ENCODE measurements around the gene PDPN.

Gene PDPN

GRCh38 chr1:13619909-13620308, 36.3 kb downstream of the PDPN start:
- no peak for DNase-seq

- DNase-seq, result no peak
Measured at GRCh38 chr1:13620825-13621224, 37.2 kb downstream of the PDPN start.

GRCh38 chr1:13622446-13622845, 38.8 kb downstream of the PDPN start:
- DNase-seq, result no peak

- DNase-seq, result peak; percentile 3
Measured at GRCh38 chr1:13623021-13623637, 39.5 kb downstream of the PDPN start.

GRCh38 chr1:13624526-13624925, 40.9 kb downstream of the PDPN start:
- DNase-seq, result no peak

- DNase-seq, result no peak
Measured at GRCh38 chr1:13627127-13627526, 43.5 kb downstream of the PDPN start.

- DNase-seq, result no peak
Measured at GRCh38 chr1:13628218-13628617, 44.6 kb downstream of the PDPN start.

- no peak for DNase-seq
Measured at GRCh38 chr1:13628711-13629110, 45.1 kb downstream of the PDPN start.

- DNase-seq, result no peak
Measured at GRCh38 chr1:13642306-13643004, 58.8 kb downstream of the PDPN start.

GRCh38 chr1:13643017-13643416, 59.4 kb downstream of the PDPN start:
- no peak for DNase-seq

GRCh38 chr1:13646521-13646920, 62.9 kb downstream of the PDPN start:
- DNase-seq, result no peak

GRCh38 chr1:13651279-13651678, 67.6 kb downstream of the PDPN start:
- DNase-seq, result no peak

GRCh38 chr1:13652238-13652637, 68.6 kb downstream of the PDPN start:
- no peak for DNase-seq

- no peak for DNase-seq
Measured at GRCh38 chr1:13661539-13661938, 77.9 kb downstream of the PDPN start.

GRCh38 chr1:13662493-13662892, 78.9 kb downstream of the PDPN start:
- peak; percentile 47 for DNase-seq

GRCh38 chr1:13663969-13664368, 80.3 kb downstream of the PDPN start:
- DNase-seq, result peak; percentile 7

GRCh38 chr1:13664451-13664850, 80.8 kb downstream of the PDPN start:
- DNase-seq, result no peak

GRCh38 chr1:13666317-13666716, 82.7 kb downstream of the PDPN start:
- DNase-seq, result no peak

Measured in hematopoietic multipotent progenitor cell treated with erythropoietin and hydrocortisone succinate and interleukin-3 and kit ligand, for 6 days (in vitro differentiated cells).